ENCODE measurements around the gene OSBPL5.

DNA sequence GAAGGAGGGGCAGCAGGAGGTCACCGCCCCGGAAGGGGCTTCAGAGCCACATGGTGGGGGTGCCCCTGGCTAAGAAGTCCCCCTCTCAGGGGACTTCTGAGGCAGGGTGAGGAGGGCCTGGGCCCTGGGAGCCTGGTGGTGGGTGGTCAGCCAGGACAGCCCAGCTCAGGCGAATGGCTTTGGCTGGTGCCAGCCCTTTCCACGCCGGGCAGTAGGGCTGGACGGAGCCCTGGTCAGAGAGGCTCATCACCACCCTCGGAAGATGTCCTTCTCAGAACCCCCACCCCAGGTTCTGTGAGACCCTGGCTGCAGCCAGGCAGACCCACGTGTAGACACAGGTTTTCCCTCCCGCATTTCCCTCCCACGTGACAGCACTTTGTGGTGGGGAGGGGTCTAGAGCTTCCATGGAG is 35.9 kb downstream of the OSBPL5 start:
- TF ChIP-seq CTCF (IDR thresholded peaks at IDR 0.05) (no peak), POLR2A (IDR thresholded peaks at IDR 0.05) (no peak)

Data from heart left ventricle (tissue), 13 donors.